MCF 10A (cell line): Measurements from ENCODE around the gene EXOC7. TPM values are rescaled to one million over a fixed set of nuclear protein-coding genes. Genes with fewer than 3 reads are reported as not detected.

ENCODE experiments used
- BruUV-seq: library from RNA; stranded (reverse); fragments of 400-500 nt; replicated peaks from 2 replicates; lab custom pipeline; 2021; lab: Mats Ljungman, UMichigan
- CTCF ChIA-PET: fragments of 300-600 bp; sonication (Branson Sonifier 250); formaldehyde crosslinking; extraction: SDS; loops from one replicate; lab custom pipeline; 2021; ENCODE audit warnings: antibody characterized with exemption, inconsistent platforms; lab: Yijun Ruan, JAX
- POLR2A ChIA-PET: fragments of 300-600, 350-650 bp; sonication (Branson Sonifier 250); formaldehyde crosslinking; extraction: SDS; loops from one replicate; lab custom pipeline; 2020; ENCODE audit warnings: antibody characterized with exemption, inconsistent platforms; lab: Yijun Ruan, JAX
- DNase-seq: peaks from one replicate; pipeline ENCODE4 v3.0.0-alpha.2; 2018; ENCODE audit not compliant: unreplicated experiment
- H3K27ac Mint-ChIP-seq: one replicate; pipeline ENCODE4 v1.8.0; 2022; ENCODE audit warnings: mild to moderate bottlenecking, low read depth, mixed read lengths; ENCODE audit not compliant: unreplicated experiment
- H3K27me3 Mint-ChIP-seq: one replicate; pipeline ENCODE4 v1.8.0; 2022; ENCODE audit warnings: mixed read lengths; ENCODE audit not compliant: insufficient read depth, unreplicated experiment
- H3K36me3 Mint-ChIP-seq: one replicate; pipeline ENCODE4 v1.8.0; 2022; ENCODE audit warnings: mild to moderate bottlenecking, moderate library complexity, mixed read lengths; ENCODE audit not compliant: insufficient read depth, unreplicated experiment
- H3K4me1 Mint-ChIP-seq: one replicate; pipeline ENCODE4 v1.8.0; 2022; ENCODE audit warnings: mixed read lengths; ENCODE audit not compliant: insufficient read depth, unreplicated experiment
- H3K4me3 Mint-ChIP-seq: one replicate; pipeline ENCODE4 v1.8.0; 2022; ENCODE audit warnings: mild to moderate bottlenecking, moderate library complexity, mixed read lengths; ENCODE audit not compliant: unreplicated experiment
- H3K9me3 Mint-ChIP-seq: one replicate; pipeline ENCODE4 v1.8.0; 2022; ENCODE audit warnings: mixed read lengths; ENCODE audit not compliant: unreplicated experiment
- intact Hi-C: fragments of 100-400 bp; cut with micrococcal nuclease; formaldehyde crosslinking; loops from 2 replicates; pipeline ENCODE4 v1.14.1; 2022
- total RNA-seq: library from RNA; stranded (reverse); gene quantifications from 2 replicates; pipeline ENCODE4 v1.2.3, GENCODE V29; 2022
- TF ChIP-seq, protein P1 (sequence below): fragments of 200-600 bp; IDR thresholded peaks from one replicate; pipeline ENCODE4 v1.8.0; 2022; ENCODE audit warnings: antibody characterized with exemption, mild to moderate bottlenecking; ENCODE audit not compliant: unreplicated experiment

The EXOC7 gene
- total RNA-seq, 1 experiment from 2014 or later, result 80.8 TPM

- DNase-seq, result peak; percentile 85
- H3K4me1 Mint-ChIP-seq, result peaks cover 11% of the 10 kb centered on the region
- H3K27ac Mint-ChIP-seq, result no peak overlapping the region
- TF ChIP-seq, protein P1, sequence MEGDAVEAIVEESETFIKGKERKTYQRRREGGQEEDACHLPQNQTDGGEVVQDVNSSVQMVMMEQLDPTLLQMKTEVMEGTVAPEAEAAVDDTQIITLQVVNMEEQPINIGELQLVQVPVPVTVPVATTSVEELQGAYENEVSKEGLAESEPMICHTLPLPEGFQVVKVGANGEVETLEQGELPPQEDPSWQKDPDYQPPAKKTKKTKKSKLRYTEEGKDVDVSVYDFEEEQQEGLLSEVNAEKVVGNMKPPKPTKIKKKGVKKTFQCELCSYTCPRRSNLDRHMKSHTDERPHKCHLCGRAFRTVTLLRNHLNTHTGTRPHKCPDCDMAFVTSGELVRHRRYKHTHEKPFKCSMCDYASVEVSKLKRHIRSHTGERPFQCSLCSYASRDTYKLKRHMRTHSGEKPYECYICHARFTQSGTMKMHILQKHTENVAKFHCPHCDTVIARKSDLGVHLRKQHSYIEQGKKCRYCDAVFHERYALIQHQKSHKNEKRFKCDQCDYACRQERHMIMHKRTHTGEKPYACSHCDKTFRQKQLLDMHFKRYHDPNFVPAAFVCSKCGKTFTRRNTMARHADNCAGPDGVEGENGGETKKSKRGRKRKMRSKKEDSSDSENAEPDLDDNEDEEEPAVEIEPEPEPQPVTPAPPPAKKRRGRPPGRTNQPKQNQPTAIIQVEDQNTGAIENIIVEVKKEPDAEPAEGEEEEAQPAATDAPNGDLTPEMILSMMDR, result no peak
- ChIA-PET CTCF (interaction anchor here (1.2 to 1.3 kb wide), 3 partner anchors 9 to 148 kb away, joined by 3 to 6 read pairs (median 4); no protein-coding TSS in a partner anchor), POLR2A (interaction anchor here (0.6 to 2.3 kb wide), 2 partner anchors 17 to 132 kb away, joined by 3 to 11 read pairs; partner anchors contain the start of gene UBALD2)
- H3K36me3 Mint-ChIP-seq, result no peaks in the 10 kb centered on the region
- no peaks in the 10 kb centered on the region for H3K27me3 Mint-ChIP-seq
- no peak overlapping the region for H3K4me3 Mint-ChIP-seq
- intact Hi-C loops, result no loop called here
- BruUV-seq, result no TSS peak
- H3K9me3 Mint-ChIP-seq, result no peaks in the 10 kb centered on the region
Measured at GRCh38 chr17:76131692-76132573, 28.3 kb upstream of the EXOC7 start.

- H3K4me3 Mint-ChIP-seq, result no peak overlapping the region
- POLR2A ChIA-PET, result no interaction called here
- DNase-seq, result no peak
- H3K4me1 Mint-ChIP-seq, result peaks cover 11% of the 10 kb centered on the region
- CTCF ChIA-PET, result interaction anchor here (0.5 kb wide), 1 partner anchor 136 kb away, joined by 3 read pairs; no protein-coding TSS in a partner anchor
- intact Hi-C loops, result no loop called here
- TF ChIP-seq, protein P1, result no peak
- BruUV-seq, result no TSS peak
- H3K9me3 Mint-ChIP-seq, result no peaks in the 10 kb centered on the region
- no peaks in the 10 kb centered on the region for H3K36me3 Mint-ChIP-seq
- H3K27ac Mint-ChIP-seq, result peak overlapping the region; percentile 25
- H3K27me3 Mint-ChIP-seq, result no peaks in the 10 kb centered on the region
Measured at GRCh38 chr17:76131051-76131691, 27.6 kb upstream of the EXOC7 start.

GRCh38 chr17:76130473-76130872 lies 26.9 kb upstream of the EXOC7 start:
- TF ChIP-seq, protein P1, result no peak
- no peak overlapping the region for H3K4me3 Mint-ChIP-seq
- no peaks in the 10 kb centered on the region for H3K27me3 Mint-ChIP-seq
- BruUV-seq, result no TSS peak
- ChIA-PET CTCF (interaction anchor here (0.5 to 1.1 kb wide), 3 partner anchors 137 to 267 kb away, joined by 3 to 7 read pairs (median 5); no protein-coding TSS in a partner anchor), POLR2A (no interaction called here)
- peak overlapping the region; percentile 25 for H3K27ac Mint-ChIP-seq
- DNase-seq, result no peak
- no peaks in the 10 kb centered on the region for H3K36me3 Mint-ChIP-seq
- intact Hi-C loops, result no loop called here
- H3K9me3 Mint-ChIP-seq, result no peaks in the 10 kb centered on the region
- peaks cover 11% of the 10 kb centered on the region for H3K4me1 Mint-ChIP-seq

- Mint-ChIP-seq H3K4me1 (no peaks in the 10 kb centered on the region), H3K9me3 (no peaks in the 10 kb centered on the region), H3K36me3 (no peaks in the 10 kb centered on the region), H3K4me3 (no peak overlapping the region), H3K27ac (no peak overlapping the region), H3K27me3 (no peaks in the 10 kb centered on the region)
- ChIA-PET POLR2A (interaction anchor here (1.9 kb wide), 1 partner anchor 142 kb away, joined by 4 read pairs; no protein-coding TSS in a partner anchor), CTCF (interaction anchor here (0.6 to 2.2 kb wide), 4 partner anchors 11 to 172 kb away, joined by 3 to 12 read pairs (median 4); no protein-coding TSS in a partner anchor)
- no TSS peak for BruUV-seq
- DNase-seq, result no peak
- TF ChIP-seq, protein P1, result no peak
- intact Hi-C loops, result no loop called here
Measured at GRCh38 chr17:76125922-76126321, 22.3 kb upstream of the EXOC7 start.
